Measurements from ENCODE around the gene MDM2.
"Not testable (repeated sequence)": the region's sequence is repeated elsewhere in the genome, so short reads cannot be mapped to it uniquely, and the experiment has no call there.

The MDM2 gene

GRCh38 chr12:68828672-68829068 lies 20.7 kb downstream of the MDM2 start:
- no peak for DNase-seq

GRCh38 chr12:68831272-68831671 lies 23.3 kb downstream of the MDM2 start:
- DNase-seq: no peak

- DNase-seq: no peak
These were observed 23.9 kb downstream of the MDM2 start for GRCh38 chr12:68831751-68832503.

GRCh38 chr12:68832504-68832867 lies 24.5 kb downstream of the MDM2 start:
- no peak for DNase-seq

GRCh38 chr12:68833508-68833907 lies 25.5 kb downstream of the MDM2 start:
- DNase-seq: no peak

- DNase-seq: no peak
These were observed 27.4 kb downstream of the MDM2 start for GRCh38 chr12:68835333-68835908.

GRCh38 chr12:68837215-68837614 lies 29.2 kb downstream of the MDM2 start:
- DNase-seq: no peak

- no peak for DNase-seq
These were observed 30.3 kb downstream of the MDM2 start for GRCh38 chr12:68838046-68838886.

GRCh38 chr12:68839183-68840147 lies 31.5 kb downstream of the MDM2 start:
- no peak for DNase-seq

GRCh38 chr12:68841175-68841574 lies 33.2 kb downstream of the MDM2 start:
- not testable (repeated sequence) for DNase-seq

GRCh38 chr12:68841717-68842116 lies 33.7 kb downstream of the MDM2 start:
- DNase-seq: no peak

GRCh38 chr12:68842123-68842522 lies 34.1 kb downstream of the MDM2 start:
- DNase-seq: no peak

- DNase-seq: no peak
These were observed 35.0 kb downstream of the MDM2 start for GRCh38 chr12:68842784-68843567.

GRCh38 chr12:68844318-68844745 lies 36.4 kb downstream of the MDM2 start:
- DNase-seq: no peak

GRCh38 chr12:68844788-68845695 lies 37.1 kb downstream of the MDM2 start:
- DNase-seq: no peak

- no peak for DNase-seq
These were observed 38.8 kb downstream of the MDM2 start for GRCh38 chr12:68846811-68847210.

GRCh38 chr12:68850390-68850789 lies 42.4 kb downstream of the MDM2 start:
- DNase-seq: no peak

- DNase-seq: no peak
These were observed 43.8 kb downstream of the MDM2 start for GRCh38 chr12:68851592-68852306.

GRCh38 chr12:68853396-68854077 lies 45.6 kb downstream of the MDM2 start:
- no peak for DNase-seq
